ENCODE results near the gene C1orf35. TPM values are rescaled to one million over a fixed set of nuclear protein-coding genes. Genes with fewer than 3 reads are reported as not detected.

C1orf35 gene
- total RNA-seq, 1 experiment from 2014 or later = 63.3 TPM

GRCh38 chr1:228117335-228117734 lies 14.2 kb upstream of the C1orf35 start:
- H3F3A ChIP-seq (ENCODE audit: low read length, unreplicated experiment) = no peaks in the 10 kb centered on the region
- no peaks in the 10 kb centered on the region for H4K20me1 ChIP-seq (ENCODE audit: low read length)
- CTCF ChIA-PET = no interaction called here
- ATAC-seq (no peak), DNase-seq (no peak)
- H3K27me3 ChIP-seq (ENCODE audit: low read length) = no peaks in the 10 kb centered on the region
- no peak overlapping the region for H3K27ac ChIP-seq (ENCODE audit: low read length)
- no peaks in the 10 kb centered on the region for H3K4me1 ChIP-seq (ENCODE audit: insufficient read depth, low read length)
- no peak overlapping the region for H3K4me2 ChIP-seq (ENCODE audit: low read length)
- peaks cover 20% of the 10 kb centered on the region for H3K9me3 ChIP-seq (ENCODE audit: low read length)
- H3K79me2 ChIP-seq (ENCODE audit: low read length) = no peaks in the 10 kb centered on the region
- intact Hi-C loops (cut with micrococcal nuclease) = no loop called here
- peaks cover 7% of the 10 kb centered on the region; the same call in 1 of the 2 replicates for H3K36me3 ChIP-seq (ENCODE audit: low read depth, low read length)
- H3K4me3 ChIP-seq (ENCODE audit: low read length) = no peak overlapping the region
- no peak overlapping the region for H3K9ac ChIP-seq (ENCODE audit: low read length)
- no peak overlapping the region for H2AFZ ChIP-seq (ENCODE audit: low read length)
- POLR2A ChIA-PET (ENCODE audit: unreplicated experiment) = no interaction called here
- TF ChIP-seq CTCF (conservative IDR thresholded peaks at IDR 0.05; ENCODE audit: low read depth, low read length) = no peak
- no TSS peak for BruUV-seq (replicated peaks)
- H3K9me2 ChIP-seq (replicated peaks; ENCODE audit: low read length) = no peaks in the 10 kb centered on the region

- peaks cover 5% of the 10 kb centered on the region for H3K4me1 ChIP-seq (ENCODE audit: insufficient read depth, low read length)
- no peak for TF ChIP-seq EZH2phosphoT487 (IDR thresholded peaks at IDR 0.05; ENCODE audit: borderline replicate concordance, low read length)
- no peak overlapping the region for H3K4me2 ChIP-seq (ENCODE audit: low read length)
- no peak overlapping the region for H2AFZ ChIP-seq (ENCODE audit: low read length)
- no peak overlapping the region for H3K27ac ChIP-seq (ENCODE audit: low read length)
- H3K4me3 ChIP-seq (ENCODE audit: low read length) = no peak overlapping the region
- no peaks in the 10 kb centered on the region for H3K27me3 ChIP-seq (ENCODE audit: low read length)
- no peaks in the 10 kb centered on the region for H3K9me2 ChIP-seq (replicated peaks; ENCODE audit: low read length)
- peaks cover 20% of the 10 kb centered on the region for H3K9me3 ChIP-seq (ENCODE audit: low read length)
- ChIA-PET CTCF (no interaction called here), POLR2A (ENCODE audit: unreplicated experiment) (no interaction called here)
- no peak for ATAC-seq
- intact Hi-C loops (cut with micrococcal nuclease) = no loop called here
- H3F3A ChIP-seq (ENCODE audit: low read length, unreplicated experiment) = no peaks in the 10 kb centered on the region
- H4K20me1 ChIP-seq (ENCODE audit: low read length) = no peaks in the 10 kb centered on the region
- DNase-seq = no peak
- peaks cover 7% of the 10 kb centered on the region; the same call in 1 of the 2 replicates for H3K36me3 ChIP-seq (ENCODE audit: low read depth, low read length)
- H3K79me2 ChIP-seq (ENCODE audit: low read length) = no peaks in the 10 kb centered on the region
- no peak overlapping the region for H3K9ac ChIP-seq (ENCODE audit: low read length)
- no TSS peak for BruUV-seq (replicated peaks)
These were observed 11.7 kb upstream of the C1orf35 start for GRCh38 chr1:228114827-228115226.

GRCh38 chr1:228112617-228113016 lies 9.5 kb upstream of the C1orf35 start:
- CTCF ChIA-PET = no interaction called here
- intact Hi-C loops (cut with micrococcal nuclease) = no loop called here

More at GRCh38 chr1:228112617-228113016, 9.5 kb upstream of the C1orf35 start:
- Histone ChIP-seq H3K4me3 (ENCODE audit: low read length) (no peak overlapping the region), H3K9ac (ENCODE audit: low read length) (no peak overlapping the region), H3K4me2 (ENCODE audit: low read length) (no peak overlapping the region), H3K79me2 (ENCODE audit: low read length) (peaks cover 15% of the 10 kb centered on the region), H3K36me3 (ENCODE audit: low read depth, low read length) (0 out of 2 replicates have a peak, but pooled peaks cover under 1% of the 10 kb centered on the region), H3K9me2 (replicated peaks; ENCODE audit: low read length) (no peaks in the 10 kb centered on the region), H3K27me3 (ENCODE audit: low read length) (no peaks in the 10 kb centered on the region), H3K4me1 (ENCODE audit: insufficient read depth, low read length) (peaks cover 15% of the 10 kb centered on the region), H3K27ac (ENCODE audit: low read length) (no peak overlapping the region), H3K9me3 (ENCODE audit: low read length) (peaks cover 2% of the 10 kb centered on the region), H4K20me1 (ENCODE audit: low read length) (no peaks in the 10 kb centered on the region), H2AFZ (ENCODE audit: low read length) (no peak overlapping the region), H3F3A (ENCODE audit: low read length, unreplicated experiment) (no peaks in the 10 kb centered on the region)
- no peak for DNase-seq
- no peak for TF ChIP-seq CTCF (conservative IDR thresholded peaks at IDR 0.05; ENCODE audit: low read depth, low read length)
- no peak for TF ChIP-seq EZH2phosphoT487 (IDR thresholded peaks at IDR 0.05; ENCODE audit: borderline replicate concordance, low read length)
- no TSS peak for BruUV-seq (replicated peaks)
- ATAC-seq = no peak
- POLR2A ChIA-PET (ENCODE audit: unreplicated experiment) = no interaction called here

Measured in PC-3 (cell line).